OCI-M2 (cell line): ENCODE measurements around the gene RSRP1.
"Not testable (repeated sequence)": the region's sequence is repeated elsewhere in the genome, so short reads cannot be mapped to it uniquely, and the experiment has no call there.

Source experiments
- DNase-seq: peaks from one replicate; lab custom pipeline; 2025; ENCODE audit not compliant: unreplicated experiment; lab: John Stamatoyannopoulos, UW

Gene RSRP1

GRCh38 chr1:25257196-25257595, 9.9 kb upstream of the RSRP1 start:
- DNase-seq = no peak

GRCh38 chr1:25256578-25256965, 9.3 kb upstream of the RSRP1 start:
- no peak for DNase-seq

DNA sequence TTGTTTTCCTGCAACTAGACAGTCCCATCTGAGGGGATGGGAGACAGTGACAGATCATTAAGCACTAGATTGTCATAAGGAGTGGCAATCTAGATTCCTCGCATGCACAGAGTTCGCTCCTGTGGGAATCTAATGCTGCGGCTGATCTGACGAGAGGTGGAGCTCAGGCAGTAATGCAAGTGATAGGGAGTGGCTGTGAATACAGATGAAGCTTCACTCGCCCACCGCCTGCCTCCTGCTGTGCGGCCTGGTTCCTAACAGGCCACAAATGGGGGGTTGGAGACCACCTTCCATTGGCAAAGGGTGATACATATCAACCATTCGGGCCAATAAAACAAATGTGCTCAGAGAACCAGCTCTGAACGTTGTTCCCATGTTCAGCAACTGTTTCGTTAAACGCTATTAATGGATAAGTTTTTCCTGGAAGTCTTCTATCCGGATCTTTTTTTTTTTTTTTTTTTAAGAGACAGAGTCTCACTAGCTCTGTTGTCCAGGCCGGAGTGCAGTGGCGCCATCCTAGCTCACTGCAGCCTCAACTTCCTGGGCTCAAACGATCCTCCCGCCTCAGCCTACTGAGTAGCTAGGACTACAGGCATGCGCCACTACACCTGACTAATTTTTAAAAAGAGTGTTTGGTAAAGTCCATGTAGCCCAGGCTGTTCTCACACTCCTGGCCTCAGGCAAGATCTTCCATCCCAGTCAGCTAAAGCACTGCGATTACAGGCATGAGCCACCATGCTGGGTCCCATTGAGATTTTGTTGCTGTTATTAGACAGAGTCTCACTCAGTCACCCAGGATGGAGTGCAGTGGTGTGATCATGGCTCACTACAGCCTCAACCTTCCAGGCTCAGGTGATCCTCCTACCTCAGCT, 8.7 kb upstream of the RSRP1 start:
- DNase-seq = no peak

- no peak for DNase-seq
These were observed 6.7 kb upstream of the RSRP1 start for GRCh38 chr1:25253911-25254310.

DNA sequence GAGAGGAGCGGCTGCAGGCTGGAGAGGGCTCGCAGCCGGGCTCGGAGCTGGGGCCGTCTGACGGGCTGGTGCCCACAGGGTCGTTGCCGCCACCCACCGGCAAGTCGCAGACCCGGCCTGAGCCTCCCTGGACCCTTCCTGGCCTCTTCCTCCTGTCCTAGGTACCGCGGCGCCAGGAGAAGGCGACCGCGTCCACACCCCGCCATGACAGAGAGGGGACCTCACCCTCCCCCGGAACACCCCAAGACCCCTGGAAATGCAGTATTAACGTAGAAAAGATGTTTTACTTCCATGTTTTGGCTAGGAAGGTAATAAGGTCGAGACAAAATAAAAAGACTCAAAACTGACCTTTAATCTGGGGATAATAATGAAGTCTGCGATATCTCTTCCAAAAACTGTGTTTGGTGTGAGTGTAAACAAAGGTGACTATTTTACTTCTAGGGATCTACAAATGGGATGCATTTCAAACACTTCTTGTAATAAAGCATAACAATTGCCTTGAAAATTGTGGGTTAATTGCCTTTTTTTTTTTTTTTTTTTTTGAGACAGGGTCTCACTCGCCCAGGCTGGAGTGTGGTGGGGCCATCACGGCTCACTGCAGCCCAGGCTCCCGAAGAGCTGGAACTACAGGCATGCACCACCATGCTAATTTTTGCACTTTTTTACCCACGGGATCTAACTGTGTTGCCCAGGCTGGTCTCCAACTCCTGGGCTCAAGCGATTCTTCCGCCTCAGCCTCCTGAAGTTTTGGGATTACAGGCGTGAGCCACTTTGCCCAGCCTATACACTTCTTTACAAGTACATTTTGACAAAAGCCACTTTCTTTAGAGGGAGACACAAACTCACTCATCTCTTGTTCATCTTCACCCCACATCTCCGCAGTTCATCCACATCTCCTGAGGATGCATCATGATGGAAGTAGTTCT, 838 bp upstream of the RSRP1 start:
- no peak for DNase-seq

- no peak for DNase-seq
These were observed 642 bp downstream of the RSRP1 start for GRCh38 chr1:25246600-25247023.

GRCh38 chr1:25245809-25246599, 1.2 kb downstream of the RSRP1 start:
- DNase-seq = no peak

- DNase-seq = no peak
These were observed 1.9 kb downstream of the RSRP1 start for GRCh38 chr1:25245393-25245792.

- DNase-seq = no peak
These were observed 3.3 kb downstream of the RSRP1 start for GRCh38 chr1:25243907-25244306.

- peak; percentile 69 for DNase-seq
These were observed 7.3 kb downstream of the RSRP1 start for GRCh38 chr1:25239681-25240541.

DNA sequence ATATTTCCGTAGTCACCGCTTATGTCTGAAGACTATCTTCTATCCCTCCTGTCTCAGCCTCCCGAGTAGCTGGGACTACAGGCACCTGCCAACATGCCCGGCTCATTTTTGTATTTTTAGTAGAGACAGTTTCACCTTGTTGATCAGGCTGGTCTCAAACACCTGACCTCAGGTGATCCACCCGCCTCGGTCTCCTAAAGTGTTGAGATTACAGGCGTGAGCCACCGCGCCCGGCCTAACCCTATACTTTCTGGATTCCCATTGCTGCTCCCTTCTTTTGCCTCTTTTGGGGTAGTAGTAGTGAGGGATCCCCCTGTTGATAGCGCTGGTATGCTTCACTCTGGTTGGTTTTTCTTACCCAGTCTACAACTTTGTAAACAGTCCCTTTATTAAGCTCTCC, 9.2 kb downstream of the RSRP1 start:
- no peak for DNase-seq

DNA sequence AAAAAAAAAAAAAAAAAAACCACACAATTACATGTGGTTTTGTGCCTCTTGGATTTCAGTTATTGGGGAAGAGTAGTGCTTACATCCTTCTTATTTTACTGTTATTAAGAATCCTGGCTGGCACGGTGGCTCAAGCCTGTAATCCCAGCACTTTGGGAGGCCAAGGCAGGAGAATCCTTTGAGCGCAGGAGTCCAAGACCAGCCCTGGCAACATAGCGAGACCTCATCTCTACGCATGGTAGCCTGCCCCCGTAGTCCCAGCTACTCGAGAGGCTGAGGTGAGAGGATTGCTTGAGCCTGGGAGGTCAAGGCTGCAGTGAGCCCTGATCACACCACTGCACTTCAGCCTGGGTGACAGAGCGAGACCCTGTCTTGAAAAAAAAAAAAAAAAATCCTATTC, 11.0 kb downstream of the RSRP1 start:
- DNase-seq = not testable (repeated sequence)

DNA sequence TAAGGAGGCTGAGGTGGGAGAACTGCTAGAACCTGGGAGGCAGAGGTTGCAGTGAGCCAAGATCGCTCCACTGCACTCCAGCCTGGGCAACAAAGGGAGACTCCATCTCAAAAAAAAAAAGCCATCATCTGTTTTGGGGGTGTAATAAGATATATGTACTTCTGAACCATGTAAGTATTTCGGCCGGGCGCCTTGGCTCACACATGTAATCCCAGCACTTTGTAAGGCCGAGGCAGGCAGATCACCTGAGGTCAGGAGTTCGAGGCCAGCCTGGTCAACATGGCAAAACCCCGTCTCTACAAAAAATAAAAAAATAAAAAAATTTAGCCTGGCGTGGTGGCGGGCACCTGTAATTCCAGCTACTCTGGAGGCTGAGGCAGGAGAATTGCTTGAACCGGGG, 11.8 kb downstream of the RSRP1 start:
- not testable (repeated sequence) for DNase-seq

- DNase-seq = peak; percentile 73
These were observed 14.1 kb downstream of the RSRP1 start for GRCh38 chr1:25232866-25233784.

DNA sequence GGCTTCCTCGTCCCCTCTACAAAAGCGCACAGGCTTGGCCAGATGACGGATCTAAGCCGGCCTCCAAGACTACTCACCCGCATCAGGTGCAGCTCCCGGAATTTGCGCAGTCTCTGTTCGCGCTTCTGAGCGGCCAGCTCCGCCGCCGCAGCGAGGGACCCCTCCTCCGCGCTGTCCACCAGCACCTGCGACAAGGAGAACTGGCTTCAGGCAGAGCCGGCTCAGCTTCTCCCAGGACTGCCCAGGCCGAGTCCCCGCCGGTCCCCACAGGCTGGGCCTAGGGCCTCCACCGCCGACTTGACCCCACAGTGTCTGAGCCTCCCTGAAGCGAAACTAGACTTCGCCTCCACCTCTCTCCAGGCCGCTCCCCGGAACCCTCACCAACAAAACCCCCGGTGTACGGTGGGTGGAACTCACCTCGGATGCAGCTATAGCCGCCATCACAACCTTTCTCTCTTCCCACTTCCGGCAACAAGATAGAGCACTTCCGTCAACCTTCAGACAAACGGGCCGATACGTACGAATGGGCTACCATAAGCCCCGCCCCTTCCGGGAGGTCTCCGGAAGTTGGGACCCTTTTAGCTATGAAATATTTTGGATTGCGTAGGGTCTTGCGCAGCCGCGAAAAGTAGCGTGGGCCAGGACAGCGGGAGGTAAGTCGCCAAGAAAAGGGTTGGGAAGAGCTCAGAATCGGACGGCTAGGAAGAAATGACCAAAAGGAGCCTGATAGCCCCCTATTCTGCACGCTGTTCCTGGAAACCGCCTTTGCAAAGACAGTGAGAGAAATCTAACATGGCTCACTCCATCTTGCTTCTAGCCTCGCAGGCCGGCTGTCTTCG, 15.0 kb downstream of the RSRP1 start, which contains the start of gene SYF2:
TSS of gene SYF2 (minus strand) at position 476 of the 839 bp plus-strand sequence. CDS start at position 441, 35 bp downstream.
- DNase-seq = peak; percentile 69

DNA sequence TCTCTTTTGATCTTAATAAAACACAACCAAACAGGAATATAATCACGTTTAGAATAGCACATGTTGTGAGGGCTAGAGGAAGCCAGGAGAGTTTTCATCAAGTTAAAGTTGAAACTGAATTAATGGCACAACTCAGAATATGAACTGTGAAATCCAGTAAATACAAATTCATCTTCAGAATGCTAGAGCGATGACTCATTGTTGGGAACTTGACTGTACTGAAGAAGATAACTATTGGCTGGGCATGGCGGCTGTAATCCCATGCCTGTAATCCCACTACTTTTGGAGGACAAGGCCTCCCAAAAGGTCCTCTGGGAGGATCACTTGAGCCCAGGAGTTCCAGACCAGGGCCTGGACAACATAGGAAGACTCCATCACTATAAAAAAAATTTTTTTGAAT, 23.8 kb downstream of the RSRP1 start:
- no peak for DNase-seq

GRCh38 chr1:25222606-25223005, 24.6 kb downstream of the RSRP1 start:
- DNase-seq = no peak

GRCh38 chr1:25220666-25221065, 26.6 kb downstream of the RSRP1 start:
- DNase-seq = no peak
